ENCODE results near the gene SLC36A2. TPM values are rescaled to one million over a fixed set of nuclear protein-coding genes. Genes with fewer than 3 reads are reported as not detected.

Gene SLC36A2
- total RNA-seq (not detected), polyA plus RNA-seq (under 1 TPM in 1 of 3 donors, not detected in 2; 0.02 TPM)
- long read RNA-seq, donor 1 = 0 reads
- long read RNA-seq, donor 2 = 0 reads

DNA sequence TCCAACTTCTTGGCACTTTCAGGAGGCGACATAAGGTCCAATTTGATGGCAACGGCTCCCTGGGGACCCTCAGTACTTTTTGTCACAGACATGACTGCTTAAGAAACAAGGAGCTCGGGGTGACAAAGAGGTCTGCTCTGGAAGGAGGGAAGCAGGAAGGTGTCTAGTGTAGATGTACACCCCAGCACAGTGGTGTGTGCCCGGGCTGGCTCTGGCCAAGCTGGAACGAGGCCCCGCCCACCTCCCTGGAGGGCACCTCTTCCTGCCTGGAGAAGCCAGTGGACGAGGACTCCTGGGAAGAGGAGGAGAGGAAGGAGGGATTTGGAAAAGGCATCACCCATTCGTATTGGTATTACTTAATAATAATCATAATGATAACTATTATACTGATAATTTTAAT lies at the start of gene SLC36A2:
Gene SLC36A2 (minus strand): TSS at position 191 of the 400 bp plus-strand sequence. CDS start 99 bp downstream, at position 92.
- 59 to 63% (median 62%) methylated on average over 8 of the region's 8 CpGs for WGBS, 5 donors
- no peak within 1 kb of the TSS for H3K4me3 ChIP-seq
- H3K36me3 ChIP-seq = no peaks in the 10 kb centered on the region
- peaks cover 0 to 43% (median 0%) of the 10 kb centered on the region in 7 donors for H3K27me3 ChIP-seq (replicated peaks in 1 of 7)
- H3K27ac ChIP-seq = no peak within 1 kb of the TSS
- no peak for DNase-seq
- TF ChIP-seq POLR2AphosphoS5 (IDR thresholded peaks at IDR 0.05) (no peak), POLR2A (IDR thresholded peaks at IDR 0.05) (no peak)
- TF ChIP-seq, protein P1, sequence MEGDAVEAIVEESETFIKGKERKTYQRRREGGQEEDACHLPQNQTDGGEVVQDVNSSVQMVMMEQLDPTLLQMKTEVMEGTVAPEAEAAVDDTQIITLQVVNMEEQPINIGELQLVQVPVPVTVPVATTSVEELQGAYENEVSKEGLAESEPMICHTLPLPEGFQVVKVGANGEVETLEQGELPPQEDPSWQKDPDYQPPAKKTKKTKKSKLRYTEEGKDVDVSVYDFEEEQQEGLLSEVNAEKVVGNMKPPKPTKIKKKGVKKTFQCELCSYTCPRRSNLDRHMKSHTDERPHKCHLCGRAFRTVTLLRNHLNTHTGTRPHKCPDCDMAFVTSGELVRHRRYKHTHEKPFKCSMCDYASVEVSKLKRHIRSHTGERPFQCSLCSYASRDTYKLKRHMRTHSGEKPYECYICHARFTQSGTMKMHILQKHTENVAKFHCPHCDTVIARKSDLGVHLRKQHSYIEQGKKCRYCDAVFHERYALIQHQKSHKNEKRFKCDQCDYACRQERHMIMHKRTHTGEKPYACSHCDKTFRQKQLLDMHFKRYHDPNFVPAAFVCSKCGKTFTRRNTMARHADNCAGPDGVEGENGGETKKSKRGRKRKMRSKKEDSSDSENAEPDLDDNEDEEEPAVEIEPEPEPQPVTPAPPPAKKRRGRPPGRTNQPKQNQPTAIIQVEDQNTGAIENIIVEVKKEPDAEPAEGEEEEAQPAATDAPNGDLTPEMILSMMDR (IDR thresholded peaks at IDR 0.05 in 8 of 11, conservative IDR thresholded peaks at IDR 0.05 in 3 of 11) = no peak
- intact Hi-C loops (cut with DNase I; ENCODE audit: low total_unique reads) = no loop called here
- no peaks in the 10 kb centered on the region for H3K4me1 ChIP-seq
- no peaks in the 10 kb centered on the region for H3K9me3 ChIP-seq

DNA sequence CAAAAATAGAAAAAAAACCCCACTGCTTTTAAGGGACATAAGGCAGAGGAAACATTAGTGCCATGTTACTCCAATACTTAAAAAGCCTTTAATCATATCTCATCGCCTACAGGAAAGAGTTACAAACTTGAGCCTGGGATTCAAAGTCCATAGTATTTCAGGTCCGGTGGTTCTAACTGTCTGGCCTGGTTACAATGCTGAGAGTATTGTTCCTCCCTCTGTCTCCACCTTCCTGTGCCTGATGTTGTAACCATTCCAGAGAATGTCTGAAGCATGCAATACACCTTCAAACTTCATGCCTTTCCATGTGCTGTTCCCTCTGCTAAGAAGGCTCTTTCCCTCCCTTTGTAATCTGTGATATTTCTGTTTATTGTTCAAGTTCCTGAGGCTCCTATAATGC lies 41.6 kb upstream of the SLC36A2 start:
- no peak for DNase-seq
- Histone ChIP-seq H3K4me3 (no peak overlapping the region), H3K9me3 (peaks cover 0 to 4% (median 0%) of the 10 kb centered on the region in 8 donors), H3K27ac (no peak overlapping the region), H3K36me3 (no peaks in the 10 kb centered on the region), H3K27me3 (replicated peaks in 1 of 7) (peaks cover 0 to 4% (median 0%) of the 10 kb centered on the region in 7 donors), H3K4me1 (no peaks in the 10 kb centered on the region)
- TF ChIP-seq POLR2AphosphoS5 (IDR thresholded peaks at IDR 0.05) (no peak), POLR2A (IDR thresholded peaks at IDR 0.05) (no peak)
- TF ChIP-seq, protein P1 (IDR thresholded peaks at IDR 0.05 in 8 of 11, conservative IDR thresholded peaks at IDR 0.05 in 3 of 11) = no peak
- WGBS, 5 donors = 71 to 88% (median 79%) methylated on average over 2 of the region's 2 CpGs
- intact Hi-C loops (cut with DNase I; ENCODE audit: low total_unique reads) = no loop called here

DNA sequence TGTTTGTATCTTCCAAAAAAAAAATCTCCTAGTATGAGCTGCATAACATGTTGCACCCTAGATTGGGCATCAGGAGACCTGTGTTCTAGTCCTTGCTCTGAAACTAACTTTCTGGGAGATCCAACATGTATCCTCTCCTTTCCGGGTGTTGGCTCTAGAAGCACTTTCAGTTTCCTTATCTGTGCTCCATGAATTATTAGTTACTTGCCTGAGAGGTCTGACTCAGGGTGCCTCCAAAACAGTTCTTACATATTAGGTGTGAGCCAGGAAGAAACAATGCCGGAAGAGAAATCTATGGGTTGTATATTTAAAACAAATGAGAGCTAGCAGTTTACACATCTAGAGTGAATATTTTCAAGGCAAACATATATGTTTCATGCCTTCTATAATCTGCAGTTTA lies 36.7 kb upstream of the SLC36A2 start:
- 61 to 73% (median 69%) methylated on average over 2 of the region's 2 CpGs for WGBS, 5 donors
- Histone ChIP-seq H3K9me3 (no peaks in the 10 kb centered on the region), H3K4me1 (no peaks in the 10 kb centered on the region), H3K36me3 (no peaks in the 10 kb centered on the region), H3K27me3 (replicated peaks in 1 of 7) (peaks cover 0 to 10% (median 0%) of the 10 kb centered on the region in 7 donors), H3K27ac (no peak overlapping the region), H3K4me3 (no peak overlapping the region)
- no peak for DNase-seq
- intact Hi-C loops (cut with DNase I; ENCODE audit: low total_unique reads) = no loop called here
- TF ChIP-seq POLR2A (IDR thresholded peaks at IDR 0.05) = no peak
- TF ChIP-seq, protein P1 (IDR thresholded peaks at IDR 0.05 in 8 of 11, conservative IDR thresholded peaks at IDR 0.05 in 3 of 11) = no peak
- TF ChIP-seq POLR2AphosphoS5 (IDR thresholded peaks at IDR 0.05) = no peak

DNA sequence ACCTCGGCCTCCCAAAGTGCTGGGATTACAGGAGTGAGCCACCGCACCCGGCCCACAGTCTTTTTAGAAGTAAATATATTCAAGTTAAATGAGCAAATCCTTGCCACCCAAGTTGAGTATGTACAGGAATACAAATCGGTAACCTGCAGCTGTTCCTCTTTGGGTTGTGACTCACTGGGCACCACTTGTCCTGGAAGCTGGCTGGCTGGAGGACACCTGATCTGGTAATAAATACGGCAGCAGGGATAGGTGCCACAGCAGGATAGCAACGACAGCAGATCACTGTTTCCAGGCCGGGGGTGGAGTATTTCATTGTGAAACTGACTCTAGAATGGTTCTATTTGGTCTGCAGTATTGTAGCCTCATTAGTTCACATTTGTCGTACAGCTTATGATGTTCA lies 35.7 kb upstream of the SLC36A2 start:
- Histone ChIP-seq H3K36me3 (no peaks in the 10 kb centered on the region), H3K27ac (no peak overlapping the region), H3K4me1 (no peaks in the 10 kb centered on the region), H3K27me3 (replicated peaks in 1 of 7) (peaks cover 0 to 10% (median 0%) of the 10 kb centered on the region in 7 donors), H3K9me3 (no peaks in the 10 kb centered on the region), H3K4me3 (no peak overlapping the region)
- TF ChIP-seq POLR2A (IDR thresholded peaks at IDR 0.05) = no peak
- TF ChIP-seq, protein P1 (IDR thresholded peaks at IDR 0.05 in 8 of 11, conservative IDR thresholded peaks at IDR 0.05 in 3 of 11) = no peak
- TF ChIP-seq POLR2AphosphoS5 (IDR thresholded peaks at IDR 0.05) = no peak
- no peak for DNase-seq
- intact Hi-C loops (cut with DNase I; ENCODE audit: low total_unique reads) = no loop called here
- WGBS, 5 donors = 68 to 85% (median 78%) methylated on average over 6 to 8 of the region's 8 CpGs

All from spleen (tissue), 13 donors.